Measurements from ENCODE around the gene ITPR1.
"Not testable (repeated sequence)": the region's sequence is repeated elsewhere in the genome, so short reads cannot be mapped to it uniquely, and the experiment has no call there.

Gene ITPR1

DNA sequence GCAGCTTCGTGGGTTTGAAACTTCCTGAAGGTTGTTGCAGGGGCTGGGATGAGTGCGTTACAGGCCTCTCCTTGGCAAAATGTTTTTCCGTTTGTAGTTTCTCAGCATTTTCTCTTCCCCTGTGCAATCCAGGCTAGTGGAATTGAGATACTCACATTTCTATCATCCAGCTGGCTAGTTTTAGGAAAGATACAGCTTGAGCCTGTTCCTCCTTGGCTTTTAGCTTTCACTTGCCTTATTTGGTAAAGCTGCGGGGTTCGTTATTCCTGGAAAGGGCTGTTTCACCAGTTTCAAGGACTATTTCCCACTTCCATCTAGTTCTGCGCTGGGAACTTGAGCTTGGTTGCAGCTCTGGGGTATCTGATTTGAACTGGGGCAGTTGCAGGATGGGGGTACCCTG, 90.3 kb downstream of the ITPR1 start:
- H3K27me3 Mint-ChIP-seq = no peaks in the 10 kb centered on the region
- H3K9me3 Mint-ChIP-seq = no peaks in the 10 kb centered on the region
- intact Hi-C loops (cut with micrococcal nuclease) = no loop called here
- H3K36me3 Mint-ChIP-seq (ENCODE audit: low read depth) = no peaks in the 10 kb centered on the region
- peak overlapping the region; percentile 81 for H3K27ac Mint-ChIP-seq
- peaks cover 54% of the 10 kb centered on the region for H3K4me1 Mint-ChIP-seq (ENCODE audit: low read depth)
- H3K4me3 Mint-ChIP-seq = peak overlapping the region; percentile 26

DNA sequence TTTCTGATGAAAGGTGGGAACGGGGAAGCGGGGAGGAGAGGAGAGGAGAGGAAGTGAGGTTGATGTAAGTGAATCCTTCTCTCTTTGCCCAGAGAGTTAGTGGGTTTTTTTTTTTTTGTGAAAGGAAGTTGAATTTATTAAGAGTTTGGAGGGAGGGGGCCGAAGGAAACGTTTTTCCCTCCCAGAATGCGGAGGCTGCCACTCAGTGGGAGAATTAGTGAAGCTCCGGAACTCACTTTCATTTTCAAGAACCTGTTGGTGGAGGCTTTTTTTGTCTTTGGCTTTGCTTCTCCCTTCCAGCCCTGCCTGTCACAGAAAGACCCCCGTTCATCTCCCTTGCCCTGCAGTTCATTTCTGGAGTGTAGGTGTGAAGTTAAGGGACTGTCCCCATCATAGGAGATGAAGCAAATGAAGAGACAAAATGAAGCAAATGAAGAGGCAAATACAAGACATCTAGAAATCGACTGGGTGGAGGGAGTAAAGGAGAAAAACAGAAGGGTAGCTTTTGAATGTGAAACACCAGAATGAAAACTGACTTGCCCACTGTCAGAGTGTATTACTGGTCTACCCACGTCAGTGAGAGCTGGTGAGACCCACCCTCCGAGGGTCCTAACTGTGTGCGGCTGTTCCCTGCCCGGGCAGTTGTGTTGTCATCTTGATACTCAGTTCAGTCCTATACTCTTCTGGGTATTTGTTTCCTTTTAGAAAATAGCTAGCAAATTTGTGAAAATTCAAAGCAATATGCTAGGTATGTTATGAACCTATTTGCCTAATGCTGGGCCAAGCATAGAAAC, 91.5 kb downstream of the ITPR1 start:
- Mint-ChIP-seq H3K4me3 (peak overlapping the region; percentile 69), H3K27me3 (no peaks in the 10 kb centered on the region), H3K4me1 (ENCODE audit: low read depth) (peaks cover 64% of the 10 kb centered on the region), H3K36me3 (ENCODE audit: low read depth) (no peaks in the 10 kb centered on the region), H3K9me3 (no peaks in the 10 kb centered on the region), H3K27ac (peak overlapping the region; percentile 81)
- intact Hi-C loops (cut with micrococcal nuclease) = loop anchor here (5.0 kb wide), 1 partner anchor 77 kb away; no protein-coding TSS in a partner anchor

DNA sequence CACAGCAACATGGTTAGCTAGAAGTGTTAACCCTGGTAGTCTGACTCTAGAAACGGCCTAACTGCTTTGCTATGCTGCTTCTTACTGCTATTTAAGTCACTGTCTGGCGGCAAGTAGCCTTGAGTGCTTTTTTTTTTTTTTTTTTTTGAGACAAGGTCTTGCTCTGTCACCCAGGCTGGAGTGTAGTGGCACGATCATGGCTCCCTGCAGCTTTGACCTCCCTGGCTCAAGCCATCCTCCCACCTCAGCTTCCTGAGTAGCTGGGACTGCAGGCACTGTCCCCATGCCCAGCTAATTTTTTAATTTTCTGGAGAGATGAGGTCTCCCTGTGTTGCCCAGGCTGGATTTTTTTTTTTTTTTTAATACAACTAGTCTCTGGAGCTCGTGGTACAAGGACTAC, 93.2 kb downstream of the ITPR1 start:
- no peaks in the 10 kb centered on the region for H3K9me3 Mint-ChIP-seq
- no peaks in the 10 kb centered on the region for H3K27me3 Mint-ChIP-seq
- H3K4me3 Mint-ChIP-seq = no peak overlapping the region
- no peak overlapping the region for H3K27ac Mint-ChIP-seq
- H3K4me1 Mint-ChIP-seq (ENCODE audit: low read depth) = peaks cover 73% of the 10 kb centered on the region
- no peaks in the 10 kb centered on the region for H3K36me3 Mint-ChIP-seq (ENCODE audit: low read depth)
- intact Hi-C loops (cut with micrococcal nuclease) = loop anchor here (5.0 kb wide), 1 partner anchor 79 kb away; no protein-coding TSS in a partner anchor

DNA sequence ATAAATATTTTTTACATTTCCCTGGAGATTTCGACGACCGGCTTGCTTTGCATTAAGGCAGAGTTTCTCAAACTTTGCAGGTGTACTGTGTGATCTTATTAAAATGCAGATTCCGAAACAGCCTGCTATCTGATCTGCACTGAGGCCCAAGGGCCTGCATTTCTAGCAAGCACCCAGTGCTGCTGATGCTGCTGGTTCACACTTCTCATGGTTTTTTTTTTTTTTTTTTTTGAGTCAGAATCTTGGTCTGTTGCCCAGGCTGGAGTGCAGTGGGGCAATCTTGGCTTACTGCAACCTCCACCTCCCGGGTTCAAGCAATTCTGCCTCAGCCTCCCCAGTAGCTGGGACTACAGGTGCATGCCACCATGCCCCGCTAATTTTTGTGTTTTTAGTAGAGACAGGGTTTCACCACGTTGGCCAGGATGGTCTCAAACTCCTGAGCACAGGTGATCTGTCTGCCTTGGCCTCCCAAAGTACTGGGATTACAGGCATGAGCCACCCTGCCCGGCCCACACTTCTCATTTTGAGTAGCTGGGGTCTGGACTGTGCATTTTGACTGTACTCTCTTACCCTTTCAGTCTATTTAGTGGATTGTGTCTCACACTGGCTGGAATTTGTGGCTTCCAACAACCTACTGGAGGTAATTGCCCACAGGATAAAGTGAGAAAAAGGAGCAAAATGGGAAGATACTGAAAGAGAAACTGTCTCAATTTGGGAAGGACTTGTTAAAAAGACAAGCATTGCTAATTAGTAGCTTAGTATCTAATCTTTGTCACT, 94.1 kb downstream of the ITPR1 start:
- Mint-ChIP-seq H3K4me3 (no peak overlapping the region), H3K9me3 (no peaks in the 10 kb centered on the region), H3K27ac (no peak overlapping the region), H3K36me3 (ENCODE audit: low read depth) (no peaks in the 10 kb centered on the region), H3K4me1 (ENCODE audit: low read depth) (peaks cover 76% of the 10 kb centered on the region), H3K27me3 (no peaks in the 10 kb centered on the region)
- intact Hi-C loops (cut with micrococcal nuclease) = loop anchor here (5.0 kb wide), 1 partner anchor 80 kb away; no protein-coding TSS in a partner anchor

DNA sequence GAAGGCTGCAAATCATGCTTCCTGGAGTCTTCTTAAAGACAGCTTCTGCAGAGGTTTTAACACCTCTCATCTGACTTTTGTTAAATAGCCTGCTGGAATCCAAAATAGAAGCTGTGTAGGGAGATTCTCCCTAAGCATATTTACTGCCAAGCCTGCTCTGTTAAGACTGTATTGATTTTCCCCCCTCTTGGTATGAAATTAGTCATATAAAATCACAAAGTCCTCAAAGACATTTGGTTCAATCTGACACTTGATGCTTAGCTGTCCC, 94.6 kb downstream of the ITPR1 start:
- no peaks in the 10 kb centered on the region for H3K36me3 Mint-ChIP-seq (ENCODE audit: low read depth)
- H3K4me1 Mint-ChIP-seq (ENCODE audit: low read depth) = peaks cover 71% of the 10 kb centered on the region
- H3K27me3 Mint-ChIP-seq = no peaks in the 10 kb centered on the region
- intact Hi-C loops (cut with micrococcal nuclease) = loop anchor here (5.0 kb wide), 1 partner anchor 80 kb away; no protein-coding TSS in a partner anchor
- H3K27ac Mint-ChIP-seq = no peak overlapping the region
- no peaks in the 10 kb centered on the region for H3K9me3 Mint-ChIP-seq
- H3K4me3 Mint-ChIP-seq = no peak overlapping the region

DNA sequence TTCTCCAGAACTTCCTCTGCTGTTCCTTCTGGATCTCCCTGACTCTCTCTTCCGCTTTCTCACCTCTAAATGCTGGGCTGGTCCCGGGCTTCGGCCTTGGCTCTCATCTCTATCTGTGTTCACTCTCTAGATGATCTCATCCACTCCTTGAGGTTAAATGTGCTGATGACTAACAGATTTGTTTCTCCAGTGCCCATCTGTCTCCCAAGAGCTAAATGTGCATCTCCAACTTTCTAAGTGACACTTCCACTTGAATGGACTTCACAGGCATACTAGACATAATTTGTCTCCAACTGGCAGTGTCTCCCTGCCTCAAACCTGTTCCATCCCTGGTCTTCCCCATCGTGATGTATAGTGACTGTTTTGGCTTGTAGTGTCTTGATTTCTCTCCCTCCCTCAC, 95.3 kb downstream of the ITPR1 start:
- H3K27me3 Mint-ChIP-seq = no peaks in the 10 kb centered on the region
- H3K4me3 Mint-ChIP-seq = no peak overlapping the region
- peak overlapping the region; percentile 27 for H3K27ac Mint-ChIP-seq
- peaks cover 64% of the 10 kb centered on the region for H3K4me1 Mint-ChIP-seq (ENCODE audit: low read depth)
- H3K36me3 Mint-ChIP-seq (ENCODE audit: low read depth) = no peaks in the 10 kb centered on the region
- intact Hi-C loops (cut with micrococcal nuclease) = loop anchor here (5.0 kb wide), 1 partner anchor 81 kb away; no protein-coding TSS in a partner anchor
- no peaks in the 10 kb centered on the region for H3K9me3 Mint-ChIP-seq

DNA sequence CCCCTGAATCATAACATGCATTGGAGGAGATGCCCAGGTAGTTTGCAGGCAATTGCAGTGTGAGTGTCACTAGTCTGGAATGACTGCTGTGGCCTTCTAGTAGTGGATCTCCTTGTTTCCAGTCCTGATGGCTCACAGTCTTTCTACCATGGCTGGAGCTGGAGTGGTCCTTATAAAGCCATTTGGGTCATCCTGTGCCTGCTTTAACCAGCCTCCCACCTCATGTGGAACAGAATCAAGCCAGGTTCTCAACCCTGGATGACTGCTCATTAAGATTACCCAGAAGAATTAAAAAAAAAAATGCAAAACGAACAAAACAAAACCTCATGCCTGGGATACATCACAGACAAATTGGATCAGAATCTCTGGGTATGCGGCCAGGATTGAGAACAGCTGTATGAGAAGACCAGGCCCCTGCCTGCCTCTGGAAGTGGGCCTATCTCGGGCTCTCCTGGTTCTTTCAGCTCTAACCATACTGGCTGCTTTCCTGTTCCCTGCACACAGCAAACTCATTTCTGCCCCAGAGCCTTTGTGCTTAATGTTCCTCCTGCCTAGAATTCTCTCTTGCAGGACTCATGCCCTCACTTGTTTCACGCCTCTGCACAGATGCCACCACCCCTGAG, 96.4 kb downstream of the ITPR1 start:
- Mint-ChIP-seq H3K27me3 (no peaks in the 10 kb centered on the region), H3K9me3 (no peaks in the 10 kb centered on the region), H3K36me3 (ENCODE audit: low read depth) (no peaks in the 10 kb centered on the region), H3K4me1 (ENCODE audit: low read depth) (peaks cover 53% of the 10 kb centered on the region), H3K27ac (peak overlapping the region; percentile 13), H3K4me3 (no peak overlapping the region)
- intact Hi-C loops (cut with micrococcal nuclease) = loop anchor here (5.0 kb wide), 1 partner anchor 82 kb away; no protein-coding TSS in a partner anchor

DNA sequence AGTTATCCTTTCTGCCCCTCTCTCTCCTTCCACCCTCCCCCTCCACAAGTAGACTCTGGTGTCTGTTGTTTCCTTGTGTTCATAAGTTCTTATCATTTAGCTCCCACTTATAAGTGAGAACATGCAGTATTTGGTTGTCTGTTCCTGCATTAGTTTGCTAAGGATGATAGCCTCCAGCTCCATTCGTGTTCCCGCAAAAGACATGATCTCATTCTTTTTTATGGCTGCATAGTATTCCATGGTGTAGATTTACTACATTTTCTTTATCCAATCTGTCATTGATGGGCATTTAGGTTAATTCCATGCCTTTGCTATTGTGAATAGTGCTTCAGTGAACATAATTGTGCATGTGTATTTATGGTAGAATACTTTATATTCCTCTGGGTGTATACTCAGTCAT, 97.7 kb downstream of the ITPR1 start:
- H3K4me1 Mint-ChIP-seq (ENCODE audit: low read depth) = peaks cover 46% of the 10 kb centered on the region
- H3K27ac Mint-ChIP-seq; H3K4me3 Mint-ChIP-seq; H3K36me3 Mint-ChIP-seq (ENCODE audit: low read depth); H3K9me3 Mint-ChIP-seq; H3K27me3 Mint-ChIP-seq; intact Hi-C loops (cut with micrococcal nuclease): not testable (repeated sequence)

DNA sequence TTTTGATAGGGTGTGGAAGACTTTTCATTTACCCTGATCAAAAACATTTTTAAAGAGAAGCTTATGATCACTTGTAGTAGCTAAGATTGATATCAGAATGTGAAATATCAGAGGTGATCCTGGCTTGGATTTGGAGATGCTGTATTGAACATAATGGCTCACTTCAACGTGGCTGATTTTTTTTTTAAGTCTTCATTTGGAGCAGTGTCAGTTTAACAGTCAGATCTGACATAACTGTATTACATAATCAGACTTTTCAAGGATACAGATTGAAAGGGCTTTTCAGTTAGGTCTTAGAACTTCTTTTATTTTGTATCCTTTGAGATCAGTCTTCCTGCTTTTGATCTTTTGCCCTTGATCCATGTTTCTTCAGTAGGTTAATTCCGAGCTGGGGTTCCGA, 98.5 kb downstream of the ITPR1 start:
- intact Hi-C loops (cut with micrococcal nuclease) = no loop called here
- peaks cover 41% of the 10 kb centered on the region for H3K4me1 Mint-ChIP-seq (ENCODE audit: low read depth)
- no peaks in the 10 kb centered on the region for H3K36me3 Mint-ChIP-seq (ENCODE audit: low read depth)
- H3K27ac Mint-ChIP-seq = no peak overlapping the region
- no peak overlapping the region for H3K4me3 Mint-ChIP-seq
- no peaks in the 10 kb centered on the region for H3K9me3 Mint-ChIP-seq
- no peaks in the 10 kb centered on the region for H3K27me3 Mint-ChIP-seq

DNA sequence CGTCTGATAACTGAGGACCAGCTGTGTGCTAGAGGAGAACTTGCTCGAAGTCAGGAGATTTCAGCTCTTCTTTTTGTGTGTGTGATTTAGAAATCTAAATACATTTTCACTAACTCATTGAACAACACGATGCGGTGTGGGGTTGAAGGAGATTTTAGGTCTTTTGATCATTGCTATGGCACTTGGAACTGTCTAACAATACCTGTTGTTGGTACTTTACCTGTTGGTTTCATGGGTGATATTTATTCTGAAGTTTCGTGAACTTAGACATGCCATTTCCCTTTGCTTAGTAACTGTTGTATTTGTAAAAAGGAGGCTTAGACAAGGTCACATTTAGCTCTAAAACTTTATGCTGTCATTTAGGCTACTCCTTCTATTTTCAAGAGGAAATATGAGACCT, 99.9 kb downstream of the ITPR1 start:
- no peaks in the 10 kb centered on the region for H3K36me3 Mint-ChIP-seq (ENCODE audit: low read depth)
- no peaks in the 10 kb centered on the region for H3K9me3 Mint-ChIP-seq
- H3K4me1 Mint-ChIP-seq (ENCODE audit: low read depth) = peaks cover 28% of the 10 kb centered on the region
- no peak overlapping the region for H3K27ac Mint-ChIP-seq
- H3K27me3 Mint-ChIP-seq = no peaks in the 10 kb centered on the region
- intact Hi-C loops (cut with micrococcal nuclease) = no loop called here
- no peak overlapping the region for H3K4me3 Mint-ChIP-seq

DNA sequence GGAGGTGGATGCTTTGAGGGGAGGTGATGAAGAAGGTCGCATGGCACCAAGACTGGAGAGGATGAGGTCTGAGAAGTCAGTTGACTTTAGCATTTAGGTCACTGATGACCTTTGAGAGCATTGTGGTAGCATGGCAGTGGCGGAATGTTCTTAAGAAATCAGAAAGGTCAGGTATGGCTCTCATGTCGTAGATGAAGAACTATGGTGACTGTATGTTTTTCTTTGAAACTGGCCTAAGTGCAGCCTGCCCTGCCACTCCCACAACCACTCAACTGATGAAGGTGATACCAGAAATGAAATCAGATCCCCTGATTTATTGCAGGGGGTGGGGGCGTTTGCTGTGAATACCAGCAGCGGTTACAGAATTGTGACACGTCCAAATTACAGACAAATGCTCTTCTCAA, 102.6 kb downstream of the ITPR1 start:
- H3K9me3 Mint-ChIP-seq = no peaks in the 10 kb centered on the region
- H3K36me3 Mint-ChIP-seq (ENCODE audit: low read depth) = no peaks in the 10 kb centered on the region
- H3K4me3 Mint-ChIP-seq = no peak overlapping the region
- H3K27ac Mint-ChIP-seq = no peak overlapping the region
- intact Hi-C loops (cut with micrococcal nuclease) = no loop called here
- H3K4me1 Mint-ChIP-seq (ENCODE audit: low read depth) = peaks cover 8% of the 10 kb centered on the region
- H3K27me3 Mint-ChIP-seq = no peaks in the 10 kb centered on the region

DNA sequence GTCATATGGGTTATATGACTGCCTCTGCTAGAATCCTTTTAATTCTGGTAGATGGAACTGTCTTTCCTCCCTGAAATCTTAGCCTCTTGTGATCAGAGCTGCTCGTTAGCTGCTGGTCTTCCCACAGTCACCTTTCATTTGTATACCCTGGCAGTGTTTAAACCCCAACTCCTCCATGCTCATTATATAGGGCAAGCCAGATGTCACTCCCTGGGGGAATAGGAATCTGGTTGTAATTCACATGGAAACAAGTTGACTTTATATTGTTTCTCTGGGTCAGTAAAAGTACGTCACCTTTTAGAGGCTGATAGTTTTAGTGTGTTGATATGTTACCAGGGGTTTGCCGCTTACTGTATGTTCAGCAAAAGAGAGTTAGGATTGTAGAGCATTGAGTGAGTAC, 103.5 kb downstream of the ITPR1 start:
- no peaks in the 10 kb centered on the region for H3K9me3 Mint-ChIP-seq
- intact Hi-C loops (cut with micrococcal nuclease) = no loop called here
- H3K27me3 Mint-ChIP-seq = no peaks in the 10 kb centered on the region
- no peaks in the 10 kb centered on the region for H3K36me3 Mint-ChIP-seq (ENCODE audit: low read depth)
- H3K27ac Mint-ChIP-seq = no peak overlapping the region
- no peak overlapping the region for H3K4me3 Mint-ChIP-seq
- H3K4me1 Mint-ChIP-seq (ENCODE audit: low read depth) = peaks cover 5% of the 10 kb centered on the region

DNA sequence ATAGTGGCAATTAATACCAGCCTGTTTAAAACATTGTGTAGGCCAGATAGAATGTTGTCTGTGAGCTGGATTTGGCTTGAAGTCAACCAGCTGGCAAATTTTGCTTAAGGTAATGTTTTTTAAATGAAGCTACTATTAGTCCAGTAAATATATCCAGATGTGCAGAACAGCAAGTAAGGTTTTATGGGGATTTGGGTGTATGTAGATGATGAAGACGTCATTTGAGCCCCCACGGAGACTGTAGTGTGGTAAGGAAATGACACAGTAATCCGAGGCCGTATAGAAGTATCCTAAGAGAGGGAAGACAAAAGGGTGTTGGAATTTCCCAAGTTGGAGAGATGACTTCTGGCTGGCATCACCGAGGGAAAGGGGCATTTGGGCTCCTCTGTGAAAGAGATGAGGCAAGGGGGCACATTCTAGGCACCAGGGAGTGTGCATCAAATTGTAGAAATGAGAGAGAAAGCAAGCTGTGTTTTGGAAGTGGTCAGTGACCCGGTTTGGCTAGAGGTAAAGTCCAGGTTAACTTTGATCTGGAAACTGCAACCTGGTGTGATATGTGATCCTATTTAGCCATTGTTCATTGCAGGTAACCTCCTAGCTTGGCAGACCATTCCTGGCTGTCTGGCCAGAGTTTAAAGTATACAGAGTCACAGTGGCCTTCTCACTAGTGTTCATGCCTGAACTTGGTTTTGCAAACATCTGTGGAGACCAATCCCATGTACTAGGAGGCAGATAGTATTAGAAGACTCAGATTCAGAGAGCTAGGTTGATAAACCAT, 104.2 kb downstream of the ITPR1 start:
- H3K36me3 Mint-ChIP-seq (ENCODE audit: low read depth) = no peaks in the 10 kb centered on the region
- no peak overlapping the region for H3K4me3 Mint-ChIP-seq
- H3K4me1 Mint-ChIP-seq (ENCODE audit: low read depth) = peaks cover 7% of the 10 kb centered on the region
- no peaks in the 10 kb centered on the region for H3K27me3 Mint-ChIP-seq
- H3K27ac Mint-ChIP-seq = no peak overlapping the region
- H3K9me3 Mint-ChIP-seq = no peaks in the 10 kb centered on the region
- intact Hi-C loops (cut with micrococcal nuclease) = no loop called here

Measured in dendritic cell treated with granulocyte-macrophage colony-stimulating factor and Interleukin-4, amounts not matched to agents 40 ng/mL and 50 ng/mL, for 4 days (primary cell).